NT2/D1 (cell line): ENCODE results near the gene AVL9.

Experiments
- DNase-seq: peaks from one replicate; pipeline ENCODE4 v3.0.0-alpha.2; 2011; ENCODE audit warnings: low read depth, low spot score
- H3K27me3 ChIP-seq: 2 replicates; pipeline ENCODE4 v1.6.0; 2011; ENCODE audit warnings: mild to moderate bottlenecking; ENCODE audit not compliant: insufficient read length, insufficient read depth
- H3K36me3 ChIP-seq: 2 replicates; pipeline ENCODE4 v1.6.1; 2011; ENCODE audit warnings: mild to moderate bottlenecking, low read length, mixed read lengths; ENCODE audit not compliant: insufficient read depth, insufficient read length
- H3K4me1 ChIP-seq: 2 replicates; pipeline ENCODE4 v1.5.1; 2011; ENCODE audit not compliant: insufficient read depth, insufficient read length
- H3K4me3 ChIP-seq: 2 replicates; pipeline ENCODE4 v1.5.1; 2011; ENCODE audit warnings: low read depth; ENCODE audit not compliant: insufficient read length
- H3K9ac ChIP-seq: 2 replicates; pipeline ENCODE4 v1.6.0; 2011; ENCODE audit warnings: low read depth; ENCODE audit not compliant: insufficient read length
- H3K9me3 ChIP-seq: 2 replicates; pipeline ENCODE4 v1.5.1; 2011; ENCODE audit warnings: mild to moderate bottlenecking, low read length; ENCODE audit not compliant: insufficient read depth
- SUZ12 ChIP-seq: IDR thresholded peaks from 2 replicates; pipeline ENCODE4 v1.6.1; 2011; ENCODE audit not compliant: insufficient read length, insufficient read depth; ENCODE audit errors: extremely low read depth
- YY1 ChIP-seq: IDR thresholded peaks from 2 replicates; pipeline ENCODE4 v1.6.1; 2011; ENCODE audit not compliant: insufficient read length, insufficient read depth
- ZNF274 ChIP-seq: IDR thresholded peaks from 2 replicates; pipeline ENCODE4 v1.6.1; 2011; ENCODE audit warnings: mild to moderate bottlenecking, low read depth, low read length

Gene AVL9

GRCh38 chr7:32535162-32535702 is 39.9 kb downstream of the AVL9 start:
- Histone ChIP-seq H3K4me1 (no peaks in the 10 kb centered on the region), H3K9ac (no peak overlapping the region), H3K4me3 (no peak overlapping the region), H3K36me3 (peaks cover 9% of the 10 kb centered on the region), H3K27me3 (no peaks in the 10 kb centered on the region), H3K9me3 (peaks cover 10% of the 10 kb centered on the region; the same call in 1 of the 2 replicates)
- DNase-seq: no peak
- TF ChIP-seq ZNF274: no peak
- no peak for TF ChIP-seq YY1
- TF ChIP-seq SUZ12: no peak

- Histone ChIP-seq H3K36me3 (peaks cover 9% of the 10 kb centered on the region), H3K27me3 (no peaks in the 10 kb centered on the region), H3K9me3 (peaks cover 10% of the 10 kb centered on the region; the same call in 1 of the 2 replicates), H3K4me1 (no peaks in the 10 kb centered on the region), H3K4me3 (no peak overlapping the region), H3K9ac (no peak overlapping the region)
- no peak for DNase-seq
- no peak for TF ChIP-seq ZNF274
- no peak for TF ChIP-seq YY1
- no peak for TF ChIP-seq SUZ12
Observed at GRCh38 chr7:32536016-32536415, 40.7 kb downstream of the AVL9 start.

GRCh38 chr7:32536585-32536984 is 41.3 kb downstream of the AVL9 start:
- no peak overlapping the region for H3K4me3 ChIP-seq
- H3K9me3 ChIP-seq: peaks cover 5% of the 10 kb centered on the region; the same call in 1 of the 2 replicates
- H3K4me1 ChIP-seq: no peaks in the 10 kb centered on the region
- no peak for DNase-seq
- no peaks in the 10 kb centered on the region for H3K27me3 ChIP-seq
- H3K36me3 ChIP-seq: peaks cover 6% of the 10 kb centered on the region
- H3K9ac ChIP-seq: no peak overlapping the region
- TF ChIP-seq SUZ12 (no peak), YY1 (no peak), ZNF274 (no peak)

GRCh38 chr7:32537760-32538159 is 42.5 kb downstream of the AVL9 start:
- no peaks in the 10 kb centered on the region for H3K9me3 ChIP-seq
- no peaks in the 10 kb centered on the region for H3K4me1 ChIP-seq
- TF ChIP-seq SUZ12 (no peak), YY1 (no peak), ZNF274 (no peak)
- no peaks in the 10 kb centered on the region for H3K36me3 ChIP-seq
- H3K9ac ChIP-seq: no peak overlapping the region
- no peaks in the 10 kb centered on the region for H3K27me3 ChIP-seq
- DNase-seq: no peak
- no peak overlapping the region for H3K4me3 ChIP-seq

GRCh38 chr7:32539366-32539765 is 44.1 kb downstream of the AVL9 start:
- no peak for DNase-seq
- H3K9ac ChIP-seq: no peak overlapping the region
- no peak overlapping the region for H3K4me3 ChIP-seq
- H3K36me3 ChIP-seq: peaks cover 9% of the 10 kb centered on the region
- no peaks in the 10 kb centered on the region for H3K4me1 ChIP-seq
- TF ChIP-seq YY1: no peak
- TF ChIP-seq ZNF274: no peak
- TF ChIP-seq SUZ12: no peak
- no peaks in the 10 kb centered on the region for H3K27me3 ChIP-seq
- no peaks in the 10 kb centered on the region for H3K9me3 ChIP-seq

GRCh38 chr7:32539919-32540531 is 44.7 kb downstream of the AVL9 start:
- no peak for DNase-seq
- H3K27me3 ChIP-seq: no peaks in the 10 kb centered on the region
- H3K9ac ChIP-seq: no peak overlapping the region
- TF ChIP-seq ZNF274 (no peak), SUZ12 (no peak), YY1 (no peak)
- peaks cover 15% of the 10 kb centered on the region for H3K36me3 ChIP-seq
- no peak overlapping the region for H3K4me3 ChIP-seq
- no peaks in the 10 kb centered on the region for H3K4me1 ChIP-seq
- H3K9me3 ChIP-seq: no peaks in the 10 kb centered on the region

GRCh38 chr7:32542595-32542994 is 47.3 kb downstream of the AVL9 start:
- Histone ChIP-seq H3K9me3 (no peaks in the 10 kb centered on the region), H3K27me3 (no peaks in the 10 kb centered on the region)

More at GRCh38 chr7:32542595-32542994, 47.3 kb downstream of the AVL9 start:
- no peak for DNase-seq
- H3K9ac ChIP-seq: no peak overlapping the region
- H3K4me3 ChIP-seq: no peak overlapping the region
- H3K4me1 ChIP-seq: no peaks in the 10 kb centered on the region
- TF ChIP-seq ZNF274 (no peak), YY1 (no peak), SUZ12 (no peak)
- H3K36me3 ChIP-seq: peaks cover 24% of the 10 kb centered on the region
